ENCODE data around the gene HEBP2. TPM values are rescaled to one million over a fixed set of nuclear protein-coding genes. Genes with fewer than 3 reads are reported as not detected.

HEBP2 gene
- total RNA-seq, 1 donor from 2014 or later = 17.4 TPM

GRCh38 chr6:138468320-138469015, 64.4 kb downstream of the HEBP2 start:
- no peak overlapping the region for H3K27ac Mint-ChIP-seq
- intact Hi-C loops (cut with micrococcal nuclease) = no loop called here
- H3K4me3 Mint-ChIP-seq = no peak overlapping the region
- no peaks in the 10 kb centered on the region for H3K9me3 Mint-ChIP-seq
- H3K27me3 Mint-ChIP-seq = peaks cover 3% of the 10 kb centered on the region
- no peaks in the 10 kb centered on the region for H3K36me3 Mint-ChIP-seq (ENCODE audit: low read depth)
- no peak for DNase-seq
- H3K4me1 Mint-ChIP-seq = peaks cover 4% of the 10 kb centered on the region

Other genes with a start within 250 kb of the HEBP2 start
- 0.47 TPM in 2 replicates for gene ARFGEF3, start 242.3 kb upstream of the HEBP2 start, total RNA-seq
- not detected in 2 replicates for gene PBOV1, start 185.7 kb upstream of the HEBP2 start, total RNA-seq
- not detected in 2 replicates for gene SMIM28, start 26.3 kb upstream of the HEBP2 start, total RNA-seq
- 0.26 and 0.63 TPM in 2 replicates for gene NHSL1, start 95.3 kb downstream of the HEBP2 start, total RNA-seq

Measured in activated CD4-positive, alpha-beta T cell treated with anti-CD3 and anti-CD28 coated beads, Interleukin-2, amount 10 ng/mL, durations not matched to agents 24 days and 14 days (primary cell).